Heart left ventricle (tissue), 13 donors: Measurements from ENCODE around the gene CDH23.

Source experiments
- CTCF ChIP-seq, 12 donors: fragments of 200-600 bp; sonication (generic) in 4 of 12; IDR thresholded peaks; one replicate each; pipeline versions ENCODE4 v1.5.0 to v1.8.0; 2018 to 2022; ENCODE audit warnings: antibody characterized with exemption in 12 of 12, mild to moderate bottlenecking in 5 of 12
- POLR2A ChIP-seq, 2 donors: fragments of 450-650 bp; IDR thresholded peaks; one replicate each; pipeline ENCODE4 v1.6.1; 2017; ENCODE audit warnings: antibody characterized with exemption in 2 of 2, mild to moderate bottlenecking in 2 of 2, moderate library complexity in 2 of 2
- donor health status: ischemic (EF 13 %, LVEDD 7.1; RV severe dilation, severe dysfunction).
- donor health status: DM: no; HTN: yes; CAD: no.
- donor health status: DM: no; HTN: no; CAD: no.
- donor health status: ischemic (EF 25% LVEDD 6.9; RV normal size, moderate dysfunction).
- donor health status: ischemic (EF 25% LVEDD 5.7; RV mildly dilated, moderate dysfunction).
- donor health status: ischemic (EF 35%, LVEDD 5.7; RV mildly dilated, moderate dysfunction).
- donor health status: nonischemic (EF 11% LVEDD 7.7; RV severe dilation, severe dysfunction).
- donor health status: DM: yes; HTN: yes; CAD: no.
- donor health status: PGD.
- donor health status: ischemic (EF 29% LVEDD 5.4; RV normal size, mild dysfunction).
- donor health status: nonischemic (EF 23%, LVEDD 6.1; RV moderate dilation, normal function).

GRCh38 chr10:71467161-71467560, 70.4 kb downstream of the CDH23 start:
- TF ChIP-seq CTCF (IDR thresholded peaks at IDR 0.05): no peak
- TF ChIP-seq POLR2A (IDR thresholded peaks at IDR 0.05): no peak
